ENCODE data around the gene MVB12B.

Gene MVB12B

GRCh38 chr9:126515001-126515872 lies 188.6 kb downstream of the MVB12B start:
- in situ Hi-C loops (cut with MboI; ENCODE audit: low sequenced_read_pairs): no loop called here

DNA sequence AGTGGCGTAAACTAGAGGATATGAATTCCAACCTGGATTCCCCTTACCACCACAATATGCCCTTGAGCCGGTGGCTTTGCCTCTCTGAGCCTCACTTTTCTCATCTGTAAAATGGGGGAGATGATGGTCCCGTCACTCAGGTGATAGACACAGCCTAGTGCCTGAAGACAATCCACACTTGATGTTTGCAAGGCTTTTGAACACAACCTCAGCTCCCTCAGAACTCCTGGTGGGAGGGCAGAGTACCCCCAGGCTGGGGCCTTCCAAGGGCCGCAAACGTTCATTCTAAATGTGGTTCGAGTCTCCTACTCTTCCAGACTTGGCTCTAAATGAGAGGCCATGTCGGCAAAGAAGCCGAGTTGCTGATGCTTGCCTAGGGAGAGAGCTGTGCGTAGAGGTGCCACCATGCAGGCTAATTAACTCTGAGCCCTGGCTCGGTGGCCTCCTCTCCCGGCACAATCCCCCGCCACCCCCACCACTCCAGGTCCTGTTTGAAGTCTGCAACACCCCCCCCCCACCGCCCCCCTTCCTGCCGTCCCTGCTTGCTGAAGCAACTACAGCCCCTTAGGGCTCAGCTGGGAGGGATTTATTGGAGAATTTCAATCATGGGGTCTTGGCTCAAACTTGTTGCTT lies 189.4 kb downstream of the MVB12B start:
- in situ Hi-C loops (cut with MboI; ENCODE audit: low sequenced_read_pairs): no loop called here

DNA sequence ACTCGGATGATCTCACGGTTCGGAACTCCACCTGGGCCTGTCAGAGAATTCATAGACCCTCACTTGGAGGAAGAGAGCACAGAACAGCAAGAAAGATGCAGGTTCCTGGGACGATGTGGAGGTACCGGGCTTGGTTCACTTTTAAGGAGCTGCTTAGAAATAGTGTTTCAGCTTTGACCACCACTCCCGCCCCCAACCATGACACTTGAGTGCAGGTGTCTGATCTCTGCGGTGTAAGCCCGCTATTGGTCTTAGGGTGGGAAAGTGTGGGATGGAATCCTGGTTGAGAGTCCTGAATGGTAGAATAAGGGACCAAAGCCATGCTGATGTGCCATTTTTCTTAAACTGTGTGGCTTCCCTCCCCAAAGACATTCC lies 189.9 kb downstream of the MVB12B start:
- in situ Hi-C loops (cut with MboI; ENCODE audit: low sequenced_read_pairs): no loop called here

DNA sequence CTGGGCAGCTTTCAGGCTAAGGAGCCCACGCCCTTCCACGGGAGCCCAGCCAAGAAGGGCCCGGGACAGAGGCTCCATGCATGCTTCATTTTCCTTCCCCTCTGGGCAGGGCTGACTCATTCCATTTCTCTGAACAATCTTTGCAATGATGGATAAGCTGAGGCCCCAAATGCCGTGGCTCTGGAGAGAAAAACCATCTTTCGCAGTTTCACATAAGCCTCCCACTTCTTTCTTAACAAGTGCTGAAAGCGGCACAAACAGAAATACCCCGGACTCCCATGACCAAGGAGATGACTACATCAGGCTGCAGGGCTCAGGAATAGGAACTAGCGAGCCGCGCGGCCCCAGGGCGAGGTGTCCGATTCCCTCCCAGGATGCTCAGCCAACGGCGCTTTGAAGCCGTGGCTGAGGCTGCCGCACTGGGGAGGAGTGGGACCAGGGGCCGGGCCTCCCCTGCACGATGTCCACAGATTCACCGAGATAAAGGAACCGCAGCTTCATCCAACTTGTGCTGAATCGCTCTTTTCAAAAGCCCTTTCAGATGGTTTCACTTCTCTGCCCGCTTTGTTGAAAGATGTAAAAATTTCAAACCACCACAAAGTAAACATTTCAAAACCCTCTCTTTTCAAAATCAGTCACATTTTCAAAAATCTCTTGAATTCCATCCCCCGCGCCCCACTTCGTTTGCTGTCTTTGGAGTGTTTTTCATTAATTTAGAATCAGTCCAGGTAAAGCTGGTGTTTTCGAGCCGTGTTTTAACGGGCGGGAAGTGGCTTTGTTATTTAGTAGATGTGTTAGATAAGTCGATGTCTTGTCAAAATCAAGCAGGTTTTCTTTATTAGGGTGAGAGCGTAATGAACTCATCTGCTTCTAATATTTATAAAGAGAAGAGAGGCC lies 190.6 kb downstream of the MVB12B start:
- in situ Hi-C loops (cut with MboI; ENCODE audit: low sequenced_read_pairs): no loop called here

GRCh38 chr9:126517833-126518356 lies 191.3 kb downstream of the MVB12B start:
- in situ Hi-C loops (cut with MboI; ENCODE audit: low sequenced_read_pairs): no loop called here

GRCh38 chr9:126518763-126519162 lies 192.1 kb downstream of the MVB12B start:
- in situ Hi-C loops (cut with MboI; ENCODE audit: low sequenced_read_pairs): no loop called here

- in situ Hi-C loops (cut with MboI; ENCODE audit: low sequenced_read_pairs): no loop called here
Measured at GRCh38 chr9:126519660-126520420, 193.2 kb downstream of the MVB12B start.

DNA sequence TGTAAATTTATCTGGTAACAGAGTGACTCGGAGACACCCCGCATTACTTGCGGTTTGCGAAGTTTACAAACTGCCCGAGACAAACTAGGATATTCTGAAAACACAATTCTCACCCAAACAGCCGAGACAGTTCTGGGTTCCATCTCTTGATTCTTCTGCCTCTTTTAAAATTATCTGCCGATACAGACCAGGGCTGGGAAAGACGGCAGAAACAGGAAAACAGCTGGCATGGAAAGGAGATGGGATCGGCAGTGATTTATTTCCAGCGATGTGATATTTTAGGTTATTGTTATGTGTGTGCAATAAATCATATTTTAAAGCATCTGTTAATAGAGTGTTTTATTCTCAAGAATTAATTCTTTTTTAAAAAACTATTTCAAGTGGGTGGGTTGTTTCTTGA lies 193.8 kb downstream of the MVB12B start:
- in situ Hi-C loops (cut with MboI; ENCODE audit: low sequenced_read_pairs): no loop called here

GRCh38 chr9:126521089-126521488 lies 194.5 kb downstream of the MVB12B start:
- in situ Hi-C loops (cut with MboI; ENCODE audit: low sequenced_read_pairs): no loop called here

- in situ Hi-C loops (cut with MboI; ENCODE audit: low sequenced_read_pairs): no loop called here
Measured at GRCh38 chr9:126521551-126521950, 194.9 kb downstream of the MVB12B start.

DNA sequence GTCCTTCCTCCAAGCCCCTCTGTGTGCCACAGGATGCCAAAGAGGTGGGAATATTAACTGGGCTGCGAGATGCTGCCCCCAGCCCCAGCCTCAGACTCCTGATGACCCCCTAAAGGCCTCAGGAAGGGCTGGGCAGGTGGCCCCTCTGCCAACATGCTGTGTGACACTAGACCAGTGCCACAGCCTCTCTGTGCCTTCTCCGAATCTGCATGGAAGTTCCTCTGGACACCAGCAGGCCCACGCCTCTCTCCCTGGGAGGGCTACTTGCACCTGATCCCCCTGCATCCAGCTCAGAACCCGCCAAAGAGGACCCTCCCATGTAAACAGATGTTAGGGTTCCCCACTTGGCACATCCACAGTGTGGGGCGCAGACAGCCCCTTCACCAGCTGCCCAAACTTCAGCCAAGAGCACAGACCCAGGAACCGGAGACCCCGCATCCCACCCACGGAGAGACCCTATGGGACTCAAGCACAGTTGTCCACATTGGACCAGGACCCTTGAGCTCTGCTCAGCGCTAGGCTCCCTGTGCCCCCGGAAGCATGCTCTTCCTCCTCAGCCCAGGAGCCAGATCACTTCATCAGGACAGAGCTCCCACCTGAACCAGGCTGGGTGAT lies 195.5 kb downstream of the MVB12B start:
- in situ Hi-C loops (cut with MboI; ENCODE audit: low sequenced_read_pairs): no loop called here

- in situ Hi-C loops (cut with MboI; ENCODE audit: low sequenced_read_pairs): no loop called here
Measured at GRCh38 chr9:126522612-126523356, 196.2 kb downstream of the MVB12B start.

DNA sequence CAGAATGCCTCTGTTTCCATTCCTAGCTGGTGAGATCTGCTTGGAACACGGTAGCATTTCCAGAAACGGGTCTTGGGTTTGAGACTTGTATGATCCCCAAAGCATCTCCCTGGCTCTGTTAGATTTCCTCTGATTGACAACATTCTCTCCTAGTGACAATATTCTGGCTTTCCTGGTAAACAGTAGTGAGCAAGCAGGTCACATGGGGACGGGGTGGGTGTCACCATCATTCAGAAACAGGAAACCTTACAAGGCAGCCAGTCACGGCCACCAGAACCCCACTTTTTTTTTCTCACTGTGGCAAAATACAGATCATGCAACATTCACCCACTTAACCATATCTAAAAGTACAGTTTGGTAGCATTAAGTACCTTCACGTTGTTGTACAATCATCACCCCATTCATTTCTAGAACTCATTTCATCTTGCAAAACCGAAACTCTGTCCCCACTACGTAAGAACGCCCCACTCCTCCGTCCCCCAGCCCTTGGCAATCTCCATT lies 197.0 kb downstream of the MVB12B start:
- in situ Hi-C loops (cut with MboI; ENCODE audit: low sequenced_read_pairs): no loop called here

GRCh38 chr9:126524353-126525077 lies 197.9 kb downstream of the MVB12B start:
- in situ Hi-C loops (cut with MboI; ENCODE audit: low sequenced_read_pairs): no loop called here

DNA sequence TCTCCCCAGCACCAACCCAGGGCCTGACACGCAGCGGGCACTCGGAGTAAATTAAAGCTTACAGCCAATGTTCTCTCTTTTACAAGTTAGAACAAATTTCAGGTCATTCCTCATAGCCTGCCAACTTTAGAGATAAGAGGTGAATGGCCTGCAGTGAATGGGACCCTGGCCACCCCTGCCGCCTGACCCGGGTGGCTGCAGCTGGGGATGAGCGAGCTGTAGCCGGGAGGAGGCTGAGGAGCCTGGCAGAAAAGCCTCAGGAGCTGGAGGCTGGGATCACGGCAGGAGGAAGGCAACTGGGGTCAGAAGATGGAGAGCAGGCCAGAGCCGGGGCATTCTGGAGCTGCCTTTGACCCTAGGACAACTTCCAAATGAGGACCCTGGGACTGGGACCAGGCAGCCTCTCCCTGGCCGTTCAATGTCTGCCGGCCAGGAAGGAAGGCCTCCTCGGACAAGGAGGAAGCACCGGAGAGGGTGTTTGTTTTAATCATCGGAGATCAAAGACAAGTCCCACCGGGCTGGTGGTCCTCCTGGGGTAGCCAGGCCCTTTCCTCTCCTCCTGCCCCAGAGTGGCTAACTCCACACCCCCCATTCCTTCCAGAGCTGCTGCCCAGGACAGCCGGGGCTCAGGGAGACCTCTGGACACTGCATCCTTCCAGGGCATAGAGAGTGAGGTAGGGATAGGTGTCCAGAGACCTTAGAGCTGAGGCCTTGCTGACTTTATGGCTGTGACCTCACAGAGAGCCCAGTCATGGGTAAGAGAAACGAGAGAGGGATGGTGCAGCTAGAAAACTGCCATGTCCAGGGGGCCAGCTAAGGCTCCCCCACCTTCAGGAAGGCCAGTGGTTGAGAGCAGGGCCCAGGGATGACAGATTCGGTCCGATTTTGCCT lies 199.8 kb downstream of the MVB12B start:
- in situ Hi-C loops (cut with MboI; ENCODE audit: low sequenced_read_pairs): no loop called here

- in situ Hi-C loops (cut with MboI; ENCODE audit: low sequenced_read_pairs): no loop called here
Measured at GRCh38 chr9:126527109-126527825, 200.6 kb downstream of the MVB12B start.

DNA sequence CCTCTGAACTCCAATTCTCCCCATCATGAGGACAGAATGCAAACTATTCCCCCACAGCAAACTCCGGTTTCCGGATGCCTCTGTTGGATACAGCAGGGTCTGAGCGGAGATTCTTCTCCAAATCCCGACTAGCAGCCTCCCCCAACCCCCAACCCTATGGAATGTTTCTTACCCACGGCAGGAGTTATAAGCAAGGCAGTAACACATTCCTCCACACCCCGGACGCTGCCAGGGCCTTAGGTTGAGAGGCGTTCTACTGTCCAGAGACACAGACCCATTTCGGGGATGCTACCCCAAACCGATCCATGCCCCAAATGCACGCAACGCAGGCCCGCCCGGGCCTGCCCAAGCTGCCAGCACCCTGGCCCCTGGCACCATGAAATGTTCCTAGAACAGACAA lies 201.5 kb downstream of the MVB12B start:
- in situ Hi-C loops (cut with MboI; ENCODE audit: low sequenced_read_pairs): no loop called here

All from hTERT RPE-1 (cell line).